GM10266 (cell line): ENCODE data around the gene GPER1.

Source experiments
- DNase-seq: peaks from one replicate; pipeline ENCODE4 v3.0.0; 2012; ENCODE audit errors: extremely low spot score
- TF ChIP-seq, protein P1 (sequence below): IDR thresholded peaks from 2 replicates; pipeline ENCODE4 v1.5.1; 2012; ENCODE audit warnings: mild to moderate bottlenecking, low read depth; ENCODE audit not compliant: control insufficient read depth, insufficient read depth; ENCODE audit errors: missing control alignments

GPER1 gene

DNA sequence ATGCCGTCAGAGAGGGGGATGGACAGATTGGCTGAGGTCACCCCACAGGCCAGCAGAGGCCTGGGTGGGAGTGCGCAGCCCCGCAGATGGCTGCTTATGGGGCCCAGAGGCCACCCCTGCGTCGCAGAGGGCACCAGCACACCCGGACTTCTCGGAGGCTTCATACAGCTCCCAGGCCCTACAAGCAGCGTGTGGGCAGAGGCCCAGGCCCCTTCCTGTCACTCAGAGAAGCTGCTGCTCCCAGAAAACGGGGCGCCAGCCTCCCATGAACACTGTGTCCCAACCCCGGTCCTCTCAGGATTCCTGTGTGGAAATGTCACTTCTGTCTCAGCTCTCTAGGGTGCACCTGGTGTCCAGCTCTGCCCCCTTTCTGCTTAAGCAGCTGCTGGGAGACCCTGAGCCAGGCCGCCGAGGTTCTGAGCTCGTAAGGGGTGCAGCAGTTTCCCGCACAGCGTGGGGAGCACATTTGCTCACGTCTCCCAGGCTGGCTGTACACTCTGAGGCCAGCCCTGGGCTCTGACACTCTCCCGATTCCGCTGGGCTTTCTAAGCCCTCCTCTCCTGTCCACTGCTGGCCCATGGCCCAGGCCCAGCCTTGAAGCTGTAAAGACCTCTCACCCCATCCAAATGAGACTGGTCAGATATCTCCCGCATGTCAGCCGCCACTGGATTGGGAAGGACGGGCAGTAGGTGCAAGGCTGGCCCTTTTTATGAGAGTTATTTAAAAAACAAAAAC, 36.8 kb upstream of the GPER1 start:
- no peak for DNase-seq
- TF ChIP-seq, protein P1, sequence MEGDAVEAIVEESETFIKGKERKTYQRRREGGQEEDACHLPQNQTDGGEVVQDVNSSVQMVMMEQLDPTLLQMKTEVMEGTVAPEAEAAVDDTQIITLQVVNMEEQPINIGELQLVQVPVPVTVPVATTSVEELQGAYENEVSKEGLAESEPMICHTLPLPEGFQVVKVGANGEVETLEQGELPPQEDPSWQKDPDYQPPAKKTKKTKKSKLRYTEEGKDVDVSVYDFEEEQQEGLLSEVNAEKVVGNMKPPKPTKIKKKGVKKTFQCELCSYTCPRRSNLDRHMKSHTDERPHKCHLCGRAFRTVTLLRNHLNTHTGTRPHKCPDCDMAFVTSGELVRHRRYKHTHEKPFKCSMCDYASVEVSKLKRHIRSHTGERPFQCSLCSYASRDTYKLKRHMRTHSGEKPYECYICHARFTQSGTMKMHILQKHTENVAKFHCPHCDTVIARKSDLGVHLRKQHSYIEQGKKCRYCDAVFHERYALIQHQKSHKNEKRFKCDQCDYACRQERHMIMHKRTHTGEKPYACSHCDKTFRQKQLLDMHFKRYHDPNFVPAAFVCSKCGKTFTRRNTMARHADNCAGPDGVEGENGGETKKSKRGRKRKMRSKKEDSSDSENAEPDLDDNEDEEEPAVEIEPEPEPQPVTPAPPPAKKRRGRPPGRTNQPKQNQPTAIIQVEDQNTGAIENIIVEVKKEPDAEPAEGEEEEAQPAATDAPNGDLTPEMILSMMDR: no peak

DNA sequence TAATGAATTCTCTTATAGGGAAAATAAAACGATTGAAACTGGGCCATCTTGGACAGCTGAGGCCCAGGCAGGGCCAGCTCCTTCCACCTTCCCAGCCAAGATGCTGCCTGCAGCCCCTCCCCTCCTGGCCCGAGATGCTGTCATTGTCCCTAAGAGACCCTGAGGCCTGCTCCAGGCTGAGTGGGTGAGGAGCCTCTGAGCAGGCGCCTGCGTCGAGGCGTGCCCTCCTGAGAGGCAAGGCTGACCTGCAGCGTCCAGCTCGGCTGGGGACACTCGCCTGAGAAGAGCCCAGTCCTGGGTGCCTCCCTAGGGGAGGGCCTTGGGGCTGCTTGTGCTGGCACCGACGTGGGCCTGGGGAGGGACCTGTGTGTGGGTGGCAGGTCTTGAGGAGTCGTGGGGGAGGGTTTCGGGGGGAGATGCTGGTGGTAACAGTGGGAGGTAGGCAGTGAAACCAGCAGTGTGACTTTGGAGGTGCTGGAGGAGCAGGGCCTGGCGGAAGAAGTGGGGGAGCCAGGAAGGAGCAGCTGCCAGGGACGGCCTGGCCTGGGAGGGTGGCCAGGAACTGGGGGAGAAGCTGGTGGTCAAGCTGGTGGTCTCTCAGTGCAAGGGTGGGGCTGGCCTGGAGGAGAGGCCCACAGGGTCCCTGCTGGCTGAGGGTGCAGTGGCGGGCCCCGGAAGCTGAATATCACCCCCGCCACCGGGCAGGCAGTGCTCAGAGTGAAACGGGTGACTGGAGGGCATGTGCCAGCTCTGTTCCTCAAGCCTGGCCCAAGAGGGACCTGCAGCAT, 35.7 kb upstream of the GPER1 start:
- TF ChIP-seq, protein P1: no peak
- no peak for DNase-seq

DNA sequence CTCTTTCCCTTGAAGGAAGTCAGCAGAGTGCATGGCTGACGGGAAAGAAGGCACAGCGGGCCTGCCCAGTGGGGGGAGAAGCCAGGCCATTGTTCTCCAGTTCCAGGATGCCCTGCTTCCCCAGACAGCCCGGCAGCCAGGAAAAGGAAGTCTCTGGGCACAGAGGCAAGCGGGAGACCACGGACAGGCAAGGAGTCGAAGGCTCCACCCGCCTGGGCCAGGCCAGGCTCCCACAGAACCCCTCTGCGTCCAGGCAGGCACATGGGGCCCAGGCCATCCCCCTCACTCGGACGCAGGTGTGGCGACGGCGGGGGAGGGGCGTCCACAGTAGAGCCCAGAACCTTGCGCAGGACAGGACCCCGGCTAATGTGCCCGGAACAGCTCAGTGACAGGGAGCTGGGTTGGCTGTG, 34.9 kb upstream of the GPER1 start:
- TF ChIP-seq, protein P1: no peak
- no peak for DNase-seq

DNA sequence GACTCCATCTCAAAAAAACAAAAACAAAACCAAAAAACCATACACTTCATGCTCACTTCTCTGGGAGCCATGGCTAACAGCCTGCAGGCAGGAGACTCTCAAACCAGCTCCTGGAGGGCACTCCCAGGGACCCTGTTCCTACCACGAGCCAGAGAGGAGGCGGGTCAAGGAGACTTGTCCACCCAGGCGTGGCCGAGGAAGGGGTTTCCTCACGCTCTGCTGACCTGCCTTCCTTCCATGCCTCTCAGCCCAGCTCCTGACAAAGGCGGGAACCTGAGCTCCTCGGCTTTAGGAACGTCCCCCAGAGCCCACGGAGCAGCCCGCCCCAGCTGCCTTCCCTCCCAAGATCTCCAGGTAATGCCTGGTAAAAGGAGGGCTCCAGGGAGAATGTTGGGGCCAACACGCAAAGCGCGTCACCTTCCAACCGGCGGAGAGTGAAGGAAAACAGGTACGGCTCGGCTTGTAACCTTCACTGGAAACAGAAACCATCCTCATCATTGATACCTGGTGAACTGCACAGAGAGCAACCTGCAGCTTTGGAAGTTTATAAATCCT, 34.0 kb upstream of the GPER1 start:
- TF ChIP-seq, protein P1: no peak
- no peak for DNase-seq

DNA sequence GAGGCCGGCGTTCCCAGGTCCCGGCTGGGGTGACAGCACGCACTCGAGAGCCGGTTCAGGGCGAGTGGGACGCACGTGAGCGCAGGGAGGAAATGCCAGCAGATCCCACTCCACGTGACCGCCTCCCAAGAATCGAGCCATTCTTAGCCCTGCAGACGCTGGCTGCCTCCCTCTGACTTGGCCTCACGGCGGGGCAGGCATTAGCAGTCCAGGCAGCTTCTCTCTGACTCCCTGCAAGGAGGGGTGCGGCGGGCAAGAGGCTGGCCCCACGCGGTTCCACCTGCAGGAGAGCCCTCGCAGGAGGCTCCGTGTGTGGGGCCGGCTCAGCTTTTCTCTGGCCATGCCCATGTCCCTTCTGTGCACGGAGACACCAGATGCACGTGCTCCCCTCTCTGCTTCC, 33.5 kb upstream of the GPER1 start:
- TF ChIP-seq, protein P1: no peak
- no peak for DNase-seq

DNA sequence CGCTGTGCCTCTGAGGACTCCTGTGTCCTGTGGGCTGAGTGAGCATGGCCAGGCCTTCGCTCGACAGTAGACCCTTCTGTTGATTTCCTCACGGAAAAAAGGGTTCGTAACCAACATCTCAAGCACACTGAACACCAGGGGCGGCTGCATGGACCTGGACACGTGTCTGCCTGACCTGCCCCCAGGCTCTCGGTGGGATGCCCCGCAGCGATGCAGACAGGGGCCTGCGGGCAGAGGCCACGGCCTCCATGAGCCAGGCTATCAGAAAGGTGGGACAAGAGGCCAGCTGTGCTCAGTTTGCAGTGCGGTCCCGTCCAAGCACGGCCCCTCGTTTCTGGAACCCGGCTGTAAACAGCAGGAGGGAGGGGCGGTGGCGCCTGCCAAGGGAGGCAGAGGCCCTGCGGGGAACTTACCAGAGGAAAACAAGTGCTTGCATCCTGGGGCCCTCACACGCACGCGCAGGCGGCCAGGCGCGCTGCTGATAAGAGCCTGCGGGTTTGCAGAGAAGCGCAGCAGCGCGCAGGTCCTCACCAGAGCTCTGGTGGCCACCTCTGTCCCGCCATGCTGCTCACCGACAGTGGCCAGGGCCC, 33.0 kb upstream of the GPER1 start:
- TF ChIP-seq, protein P1: no peak
- DNase-seq: no peak

DNA sequence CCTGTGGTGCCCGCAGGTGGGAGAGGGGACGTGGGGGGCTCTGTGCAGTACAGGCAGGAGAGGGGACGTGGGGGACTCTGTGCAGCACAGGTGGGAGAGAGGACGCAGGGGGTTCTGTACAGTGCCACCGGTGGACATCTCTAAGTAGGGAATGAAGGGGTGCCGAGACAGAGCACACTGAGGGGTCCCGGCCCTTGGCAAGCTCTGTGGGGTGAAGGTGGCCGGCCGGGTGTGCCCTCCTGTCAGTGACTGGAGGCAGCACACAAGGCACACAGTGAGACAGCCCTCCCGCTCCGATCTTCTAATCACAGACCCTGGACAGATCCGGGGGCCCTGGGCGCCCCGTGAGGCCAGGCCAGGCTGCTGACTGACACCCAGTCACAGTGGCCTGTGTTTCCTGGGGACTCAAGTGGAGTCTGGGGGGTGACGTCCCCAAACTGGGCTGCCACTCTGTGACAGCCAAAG, 32.4 kb upstream of the GPER1 start:
- DNase-seq: no peak
- TF ChIP-seq, protein P1: no peak
